Liver (tissue), 9 donors: ENCODE results near the gene ASPG. TPM values are rescaled to one million over a fixed set of nuclear protein-coding genes. Genes with fewer than 3 reads are reported as not detected.

Experiments
- DNase-seq: peaks from one replicate; pipeline ENCODE4 v3.0.0-alpha.2; 2017; ENCODE audit warnings: low spot score
- H3K27ac ChIP-seq, 2 donors: one replicate each; pipeline ENCODE4 v1.7.0; 2013; ENCODE audit warnings: inconsistent platforms in 2 of 2, low read length in 2 of 2, control low read depth in 1 of 2, low read depth in 1 of 2, mild to moderate bottlenecking in 1 of 2
- H3K27me3 ChIP-seq, 4 donors: one replicate each; pipeline versions ENCODE4 v1.6.1 to v1.7.0; 2013; ENCODE audit warnings: low read length in 3 of 4, inconsistent platforms in 1 of 4, mild to moderate bottlenecking in 1 of 4, moderate library complexity in 1 of 4; ENCODE audit not compliant: control insufficient read depth in 4 of 4, insufficient read depth in 4 of 4
- H3K36me3 ChIP-seq, 4 donors: one replicate each; pipeline versions ENCODE4 v1.6.1 to v1.7.0; 2013; ENCODE audit warnings: low read length in 3 of 4, mild to moderate bottlenecking in 3 of 4, low read depth in 1 of 4, moderate library complexity in 1 of 4; ENCODE audit not compliant: control insufficient read depth in 4 of 4, insufficient read depth in 3 of 4
- H3K4me1 ChIP-seq, 4 donors: one replicate each; pipeline versions ENCODE4 v1.6.1 to v1.7.0; 2013; ENCODE audit warnings: low read length in 3 of 4, mild to moderate bottlenecking in 3 of 4, moderate library complexity in 1 of 4; ENCODE audit not compliant: control insufficient read depth in 4 of 4, insufficient read depth in 4 of 4
- H3K4me3 ChIP-seq, 3 donors: one replicate each; pipeline versions ENCODE4 v1.6.1 to v1.7.0; 2013; ENCODE audit warnings: low read length in 3 of 3, control low read depth in 1 of 3, low read depth in 1 of 3, mild to moderate bottlenecking in 1 of 3
- H3K9ac ChIP-seq, 2 donors: one replicate each; pipeline ENCODE4 v1.7.0; 2013; ENCODE audit warnings: low read length in 2 of 2, mild to moderate bottlenecking in 2 of 2, moderate library complexity in 2 of 2, control low read depth in 1 of 2, low read depth in 1 of 2
- H3K9me3 ChIP-seq, 4 donors: one replicate each; pipeline versions ENCODE4 v1.6.1 to v1.7.0; 2013; ENCODE audit warnings: low read length in 3 of 4; ENCODE audit not compliant: control insufficient read depth in 4 of 4
- CTCF ChIP-seq: fragments of 150-350 bp; IDR thresholded peaks from 2 replicates; pipeline ENCODE4 v1.5.1; 2017; ENCODE audit warnings: improper control_type of control experiment, low read depth, low read length; ENCODE audit not compliant: missing input control
- EGR1 ChIP-seq, 2 donors: IDR thresholded peaks; 2 replicates each; pipeline ENCODE4 v1.6.1; 2016 to 2018; ENCODE audit warnings: antibody characterized with exemption in 2 of 2, low read depth in 2 of 2
- FOXA1 ChIP-seq: IDR thresholded peaks from 2 replicates; pipeline ENCODE4 v1.6.1; 2016; ENCODE audit warnings: antibody characterized with exemption
- FOXA2 ChIP-seq: IDR thresholded peaks from 2 replicates; pipeline ENCODE4 v1.6.1; 2016; ENCODE audit warnings: antibody characterized with exemption
- GABPA ChIP-seq, 2 donors: IDR thresholded peaks in 1 of 2; conservative IDR thresholded peaks in 1 of 2; 2 replicates each; pipeline ENCODE4 v1.6.1; 2016; ENCODE audit warnings: antibody characterized with exemption in 2 of 2, mild to moderate bottlenecking in 1 of 2, moderate library complexity in 1 of 2
- HNF4A ChIP-seq, 2 donors: conservative IDR thresholded peaks; 2 replicates each; pipeline ENCODE4 v1.6.1; 2016; ENCODE audit warnings: antibody characterized with exemption in 2 of 2, mild to moderate bottlenecking in 2 of 2
- HNF4G ChIP-seq: IDR thresholded peaks from 2 replicates; pipeline ENCODE4 v1.6.1; 2016; ENCODE audit warnings: antibody characterized with exemption
- MAX ChIP-seq: IDR thresholded peaks from 2 replicates; pipeline ENCODE4 v1.6.1; 2016; ENCODE audit warnings: antibody characterized with exemption
- NR2F2 ChIP-seq: IDR thresholded peaks from 2 replicates; pipeline ENCODE4 v1.6.1; 2016; ENCODE audit warnings: antibody characterized with exemption
- RAD21 ChIP-seq, 2 donors: IDR thresholded peaks; 2 replicates each; pipeline ENCODE4 v1.6.1; 2016; ENCODE audit warnings: antibody characterized with exemption in 2 of 2, mild to moderate bottlenecking in 2 of 2
- REST ChIP-seq: IDR thresholded peaks from 2 replicates; pipeline ENCODE4 v1.6.1; 2016; ENCODE audit warnings: antibody characterized with exemption, mild to moderate bottlenecking
- SP1 ChIP-seq: IDR thresholded peaks from 2 replicates; pipeline ENCODE4 v1.6.1; 2018; ENCODE audit warnings: antibody characterized with exemption, mild to moderate bottlenecking
- TAF1 ChIP-seq: conservative IDR thresholded peaks from 2 replicates; pipeline ENCODE4 v1.6.1; 2016; ENCODE audit warnings: antibody characterized with exemption, mild to moderate bottlenecking
- YY1 ChIP-seq: IDR thresholded peaks from 2 replicates; pipeline ENCODE4 v1.6.1; 2016; ENCODE audit warnings: antibody characterized with exemption, mild to moderate bottlenecking
- WGBS: extraction: QIAGEN DNeasy Blood & Tissue Kit; methylation state at CpG from one replicate; pipeline ENCODE4 v1.1.7; 2013; 5-methylcytosine and 5-hydroxymethylcytosine counted together
- polyA plus RNA-seq, 2 donors: library from polyadenylated mRNA; stranded (reverse) in 1 of 2; unstranded in 1 of 2; fragments of 200-250 nt in 1 of 2; fragments of >200 nt in 1 of 2; fragmentation: Nextera tagmentation in 1 of 2; extraction: Ambion mirVana in 1 of 2; gene quantifications; one replicate each; pipeline versions ENCODE4 v1.2.1 to v1.2.3, GENCODE V29; 2013 to 2015
- total RNA-seq, 2 donors: library from RNA; depleted of rRNA; stranded (reverse); fragments of >200 nt; gene quantifications; one replicate each; pipeline ENCODE4 v1.2.3, GENCODE V29; 2014
- TF ChIP-seq, protein P1 (sequence below): IDR thresholded peaks from 2 replicates; pipeline ENCODE4 v1.6.1; 2016; ENCODE audit warnings: antibody characterized with exemption
- TF ChIP-seq, protein P2 (sequence below): IDR thresholded peaks from 2 replicates; pipeline ENCODE4 v1.6.1; 2016; ENCODE audit warnings: antibody characterized with exemption
- donor health status: healthy.
- donor health status: healthy.
- donor health status: healthy.
- donor health status: healthy.
- donor health status: healthy.

The ASPG gene
- total and polyA plus RNA-seq, 4 donors: 42.4 to 158 (median 110) TPM

GRCh38 chr14:104163541-104163940 is 78.0 kb downstream of the ASPG start:
- no peaks in the 10 kb centered on the region for H3K9me3 ChIP-seq
- H3K4me3 ChIP-seq: no peak overlapping the region
- no peak overlapping the region for H3K9ac ChIP-seq
- no peaks in the 10 kb centered on the region for H3K36me3 ChIP-seq
- WGBS: 80% methylated on average over 21 of the region's 21 CpGs
- H3K27ac ChIP-seq: no peak overlapping the region
- H3K27me3 ChIP-seq: no peaks in the 10 kb centered on the region
- H3K4me1 ChIP-seq: no peaks in the 10 kb centered on the region
- TF ChIP-seq NR2F2: no peak
- no peak for TF ChIP-seq GABPA (IDR thresholded peaks at IDR 0.05 in 1 of 2, conservative IDR thresholded peaks at IDR 0.05 in 1 of 2)
- TF ChIP-seq FOXA1: no peak
- no peak for TF ChIP-seq HNF4A (conservative IDR thresholded peaks at IDR 0.05)
- TF ChIP-seq FOXA2: no peak
- TF ChIP-seq, protein P1, sequence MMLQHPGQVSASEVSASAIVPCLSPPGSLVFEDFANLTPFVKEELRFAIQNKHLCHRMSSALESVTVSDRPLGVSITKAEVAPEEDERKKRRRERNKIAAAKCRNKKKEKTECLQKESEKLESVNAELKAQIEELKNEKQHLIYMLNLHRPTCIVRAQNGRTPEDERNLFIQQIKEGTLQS: no peak
- no peak for TF ChIP-seq CTCF
- TF ChIP-seq HNF4G: no peak
- no peak for TF ChIP-seq MAX
- TF ChIP-seq, protein P2, sequence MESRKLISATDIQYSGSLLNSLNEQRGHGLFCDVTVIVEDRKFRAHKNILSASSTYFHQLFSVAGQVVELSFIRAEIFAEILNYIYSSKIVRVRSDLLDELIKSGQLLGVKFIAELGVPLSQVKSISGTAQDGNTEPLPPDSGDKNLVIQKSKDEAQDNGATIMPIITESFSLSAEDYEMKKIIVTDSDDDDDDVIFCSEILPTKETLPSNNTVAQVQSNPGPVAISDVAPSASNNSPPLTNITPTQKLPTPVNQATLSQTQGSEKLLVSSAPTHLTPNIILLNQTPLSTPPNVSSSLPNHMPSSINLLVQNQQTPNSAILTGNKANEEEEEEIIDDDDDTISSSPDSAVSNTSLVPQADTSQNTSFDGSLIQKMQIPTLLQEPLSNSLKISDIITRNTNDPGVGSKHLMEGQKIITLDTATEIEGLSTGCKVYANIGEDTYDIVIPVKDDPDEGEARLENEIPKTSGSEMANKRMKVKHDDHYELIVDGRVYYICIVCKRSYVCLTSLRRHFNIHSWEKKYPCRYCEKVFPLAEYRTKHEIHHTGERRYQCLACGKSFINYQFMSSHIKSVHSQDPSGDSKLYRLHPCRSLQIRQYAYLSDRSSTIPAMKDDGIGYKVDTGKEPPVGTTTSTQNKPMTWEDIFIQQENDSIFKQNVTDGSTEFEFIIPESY: no peak
- TF ChIP-seq REST: no peak
- no peak for TF ChIP-seq TAF1
- DNase-seq: no peak

DNA sequence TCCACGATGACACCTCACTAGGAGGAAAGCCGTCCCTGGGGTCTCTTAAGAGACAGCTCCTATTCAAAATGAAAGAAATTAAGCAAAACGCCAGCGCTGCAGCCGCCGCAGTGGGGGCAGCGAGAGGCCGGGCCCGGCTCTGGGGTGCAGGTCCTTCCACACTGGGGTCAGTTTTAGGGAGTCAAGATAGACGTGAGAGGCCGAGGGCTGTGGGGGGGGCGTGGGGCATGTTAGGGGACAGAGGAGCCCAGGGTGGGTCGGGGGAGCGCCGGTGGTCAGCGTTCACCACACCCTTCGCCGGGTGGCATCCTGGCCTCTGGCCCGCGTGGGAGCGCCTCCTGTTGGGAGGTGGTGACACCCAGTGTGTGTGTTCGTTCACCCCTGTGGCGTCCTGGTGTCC is 78.5 kb downstream of the ASPG start:
- H3K4me1 ChIP-seq: no peaks in the 10 kb centered on the region
- no peaks in the 10 kb centered on the region for H3K36me3 ChIP-seq
- H3K4me3 ChIP-seq: no peak overlapping the region
- no peak for DNase-seq
- H3K27ac ChIP-seq: no peak overlapping the region
- WGBS: 87% methylated on average over 23 of the region's 23 CpGs
- no peak overlapping the region for H3K9ac ChIP-seq
- no peaks in the 10 kb centered on the region for H3K27me3 ChIP-seq
- TF ChIP-seq FOXA1 (no peak), RAD21 (IDR thresholded peaks at IDR 0.05) (no peak), MAX (no peak), TAF1 (no peak), YY1 (no peak), NR2F2 (no peak), REST (no peak), GABPA (IDR thresholded peaks at IDR 0.05 in 1 of 2, conservative IDR thresholded peaks at IDR 0.05 in 1 of 2) (no peak), CTCF (no peak), HNF4G (no peak), EGR1 (IDR thresholded peaks at IDR 0.05; ENCODE audit: low read depth in 2 of 2) (no peak), SP1 (no peak)
- TF ChIP-seq, protein P1: no peak
- H3K9me3 ChIP-seq: no peaks in the 10 kb centered on the region
